Measurements from ENCODE around the gene SLC66A2.

SLC66A2 gene

DNA sequence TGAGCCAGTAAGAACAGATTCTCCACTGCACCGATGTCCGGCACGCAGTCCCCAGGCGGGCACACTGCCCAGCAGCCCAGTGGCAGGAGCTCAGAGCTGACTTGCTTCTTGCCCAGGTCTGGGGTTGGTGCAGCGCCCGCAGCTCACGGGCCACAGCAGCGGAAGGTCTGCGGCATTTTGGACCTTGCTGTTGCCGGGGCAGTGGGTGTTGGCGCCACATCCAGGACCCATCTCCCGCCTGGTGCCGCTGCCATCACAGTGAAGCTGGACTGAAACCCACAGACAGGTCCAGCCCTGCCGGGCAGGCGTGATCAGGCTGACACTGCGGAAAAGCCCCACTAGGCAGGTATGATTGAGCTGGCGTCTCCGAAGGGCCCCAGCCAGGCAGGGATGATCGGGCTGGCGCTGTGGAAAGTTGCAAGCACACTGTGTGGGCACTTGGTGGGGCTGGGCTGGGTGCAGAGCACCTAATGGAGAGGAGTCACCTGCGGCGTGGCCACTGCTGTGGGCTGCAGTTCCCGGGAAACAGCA lies 75.5 kb downstream of the SLC66A2 start:
- Histone ChIP-seq H3K4me3 (ENCODE audit: low read length in 2 of 2) (no peak overlapping the region), H3K9ac (ENCODE audit: low read length in 2 of 2) (no peak overlapping the region), H3K27me3 (ENCODE audit: control insufficient read depth in 1 of 2, insufficient read depth in 2 of 2, low read length in 2 of 2) (peaks cover 2 to 9% of the 10 kb centered on the region in 2 donors), H3K36me3 (ENCODE audit: control insufficient read depth in 2 of 2, insufficient read depth in 2 of 2, low read length in 2 of 2) (no peaks in the 10 kb centered on the region), H3K4me1 (ENCODE audit: control insufficient read depth, insufficient read depth, low read length) (no peaks in the 10 kb centered on the region), H3K27ac (ENCODE audit: low read length) (no peak overlapping the region), H3K9me3 (ENCODE audit: control insufficient read depth in 2 of 2, low read length in 2 of 2) (peaks cover 0 to 7% of the 10 kb centered on the region in 2 donors)

DNA sequence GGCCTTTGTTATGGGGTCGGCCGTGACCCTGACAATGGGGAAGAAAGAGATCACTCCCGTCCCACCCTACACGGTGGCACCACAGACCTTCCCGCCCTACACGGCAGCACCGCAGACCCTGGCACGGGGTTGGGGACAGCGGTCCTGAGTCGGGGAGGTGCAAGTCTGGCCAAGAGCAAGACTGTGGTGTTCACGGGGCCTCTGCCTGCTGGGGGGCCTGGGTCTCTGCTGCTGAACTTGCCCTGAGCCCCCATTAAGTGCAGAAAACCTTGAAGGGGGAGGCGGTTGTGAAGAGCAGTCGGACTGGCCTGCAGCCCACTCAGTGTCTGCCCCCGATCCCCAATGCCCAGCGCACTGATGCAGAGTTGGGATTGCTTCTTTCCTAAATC lies 75.9 kb downstream of the SLC66A2 start:
- Histone ChIP-seq H3K9ac (ENCODE audit: low read length in 2 of 2) (no peak overlapping the region), H3K36me3 (ENCODE audit: control insufficient read depth in 2 of 2, insufficient read depth in 2 of 2, low read length in 2 of 2) (no peaks in the 10 kb centered on the region), H3K27ac (ENCODE audit: low read length) (no peak overlapping the region), H3K9me3 (ENCODE audit: control insufficient read depth in 2 of 2, low read length in 2 of 2) (peaks cover 0 to 7% of the 10 kb centered on the region in 2 donors), H3K4me1 (ENCODE audit: control insufficient read depth, insufficient read depth, low read length) (no peaks in the 10 kb centered on the region), H3K27me3 (ENCODE audit: control insufficient read depth in 1 of 2, insufficient read depth in 2 of 2, low read length in 2 of 2) (peaks cover 2 to 9% of the 10 kb centered on the region in 2 donors), H3K4me3 (ENCODE audit: low read length in 2 of 2) (no peak overlapping the region)

DNA sequence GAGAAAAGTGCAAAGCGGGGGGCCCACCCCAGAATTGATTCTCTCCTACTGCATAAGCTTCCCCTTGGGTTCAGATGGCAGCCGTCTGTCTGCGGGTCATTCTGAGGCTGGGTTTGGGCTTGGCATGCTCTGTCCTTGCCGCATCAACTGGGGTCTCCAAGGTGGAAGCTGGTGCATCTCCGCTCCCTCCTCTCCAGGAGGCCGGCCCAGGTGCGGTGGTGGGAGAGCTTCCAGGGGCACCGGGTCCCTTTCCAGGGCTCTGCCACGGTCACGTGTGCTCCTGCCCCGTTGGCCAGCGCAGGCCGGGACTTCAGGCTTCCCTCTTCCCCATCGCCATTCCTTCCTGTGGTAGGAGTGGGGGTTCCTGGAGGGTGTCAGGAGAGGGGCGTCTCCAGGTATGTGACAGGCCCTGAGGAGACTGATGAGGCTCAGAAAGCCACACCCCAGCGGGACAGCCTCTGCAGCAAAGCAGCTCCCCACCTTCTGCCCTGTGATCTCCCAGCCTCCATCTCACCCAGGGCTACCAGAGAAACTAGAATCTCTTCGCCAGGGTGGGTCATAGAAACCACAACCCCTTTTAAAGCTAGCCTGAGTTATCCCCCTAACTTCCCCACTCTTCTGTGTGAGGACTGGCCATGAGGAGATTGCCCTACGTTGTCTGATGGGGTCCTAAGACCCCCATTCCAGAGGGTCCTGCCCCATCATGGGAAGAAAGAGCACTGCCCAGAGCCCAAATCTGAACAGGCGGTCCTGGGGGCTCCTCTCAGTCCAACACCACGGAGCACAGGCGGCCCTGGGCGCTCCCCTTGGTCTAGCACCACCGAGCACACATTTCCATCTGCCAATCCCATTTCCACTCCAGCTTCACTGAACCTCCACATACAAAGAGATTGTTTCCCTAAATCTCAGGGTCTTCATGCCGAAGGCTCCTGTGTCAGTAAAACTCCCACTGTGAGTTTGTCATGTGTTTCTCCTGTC lies 76.6 kb downstream of the SLC66A2 start:
- H3K27ac ChIP-seq (ENCODE audit: low read length): no peak overlapping the region
- H3K9me3 ChIP-seq (ENCODE audit: control insufficient read depth in 2 of 2, low read length in 2 of 2): peaks cover 0 to 6% of the 10 kb centered on the region in 2 donors
- no peak overlapping the region for H3K9ac ChIP-seq (ENCODE audit: low read length in 2 of 2)
- H3K27me3 ChIP-seq (ENCODE audit: control insufficient read depth in 1 of 2, insufficient read depth in 2 of 2, low read length in 2 of 2): peaks cover 2 to 9% of the 10 kb centered on the region in 2 donors
- no peak overlapping the region for H3K4me3 ChIP-seq (ENCODE audit: low read length in 2 of 2)
- no peaks in the 10 kb centered on the region for H3K4me1 ChIP-seq (ENCODE audit: control insufficient read depth, insufficient read depth, low read length)
- no peaks in the 10 kb centered on the region for H3K36me3 ChIP-seq (ENCODE audit: control insufficient read depth in 2 of 2, insufficient read depth in 2 of 2, low read length in 2 of 2)

- no peaks in the 10 kb centered on the region for H3K4me1 ChIP-seq (ENCODE audit: control insufficient read depth, insufficient read depth, low read length)
- no peak overlapping the region for H3K27ac ChIP-seq (ENCODE audit: low read length)
- H3K4me3 ChIP-seq (ENCODE audit: low read length in 2 of 2): no peak overlapping the region
- H3K9me3 ChIP-seq (ENCODE audit: control insufficient read depth in 2 of 2, low read length in 2 of 2): no peaks in the 10 kb centered on the region
- peaks cover 2 to 9% of the 10 kb centered on the region in 2 donors for H3K27me3 ChIP-seq (ENCODE audit: control insufficient read depth in 1 of 2, insufficient read depth in 2 of 2, low read length in 2 of 2)
- H3K36me3 ChIP-seq (ENCODE audit: control insufficient read depth in 2 of 2, insufficient read depth in 2 of 2, low read length in 2 of 2): no peaks in the 10 kb centered on the region
- no peak overlapping the region for H3K9ac ChIP-seq (ENCODE audit: low read length in 2 of 2)
Observed at GRCh38 chr18:79873449-79874110, 77.9 kb downstream of the SLC66A2 start.

DNA sequence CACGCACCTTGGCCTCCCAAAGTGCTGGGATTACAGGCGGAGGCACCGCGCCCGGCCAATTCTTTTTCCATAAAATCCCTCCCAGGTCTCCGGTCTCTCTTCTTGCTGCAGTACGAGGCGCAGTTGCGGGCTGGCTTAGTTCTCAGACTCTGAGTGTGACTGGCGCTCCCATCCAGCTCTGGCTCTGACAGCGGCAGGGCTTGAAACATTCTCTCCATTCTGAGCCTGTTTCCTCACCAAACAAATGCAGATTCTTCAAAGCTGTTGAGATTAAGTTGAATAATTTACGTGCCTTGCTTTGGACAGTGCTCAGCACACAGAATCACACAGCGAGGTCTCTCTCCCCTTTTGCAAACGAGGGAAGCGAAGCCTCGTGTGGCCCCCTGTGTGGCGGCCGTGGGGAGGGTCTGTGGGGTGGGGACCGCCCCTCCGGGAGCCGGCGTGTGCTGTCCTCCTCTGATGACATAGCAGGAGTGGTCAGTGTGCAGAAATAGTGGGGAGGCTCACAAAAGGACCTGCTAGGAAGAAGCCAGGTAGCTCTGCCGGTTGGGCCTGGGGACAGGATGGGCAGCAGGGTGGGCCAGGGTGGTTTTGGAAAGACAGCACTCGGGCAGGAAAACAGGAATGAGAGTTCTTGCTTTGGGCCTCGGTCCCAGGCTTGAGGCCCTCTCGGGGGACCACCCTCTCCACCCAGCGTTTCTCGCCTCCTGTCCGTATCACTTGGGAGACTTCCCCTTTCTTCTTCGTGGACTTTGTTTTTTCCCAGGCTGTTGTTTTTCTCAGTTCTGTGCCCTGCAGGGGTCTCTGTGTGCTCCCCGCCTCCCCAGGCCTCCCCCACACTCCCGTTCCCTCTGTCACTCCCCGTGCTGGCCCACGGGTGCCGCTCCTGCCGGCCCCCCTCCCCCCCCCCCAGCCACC lies 78.7 kb downstream of the SLC66A2 start:
- Histone ChIP-seq H3K9ac (ENCODE audit: low read length in 2 of 2) (no peak overlapping the region), H3K9me3 (ENCODE audit: control insufficient read depth in 2 of 2, low read length in 2 of 2) (no peaks in the 10 kb centered on the region), H3K4me3 (ENCODE audit: low read length in 2 of 2) (no peak overlapping the region), H3K27ac (ENCODE audit: low read length) (no peak overlapping the region), H3K27me3 (ENCODE audit: control insufficient read depth in 1 of 2, insufficient read depth in 2 of 2, low read length in 2 of 2) (peaks cover 2 to 9% of the 10 kb centered on the region in 2 donors), H3K4me1 (ENCODE audit: control insufficient read depth, insufficient read depth, low read length) (no peaks in the 10 kb centered on the region), H3K36me3 (ENCODE audit: control insufficient read depth in 2 of 2, insufficient read depth in 2 of 2, low read length in 2 of 2) (no peaks in the 10 kb centered on the region)

DNA sequence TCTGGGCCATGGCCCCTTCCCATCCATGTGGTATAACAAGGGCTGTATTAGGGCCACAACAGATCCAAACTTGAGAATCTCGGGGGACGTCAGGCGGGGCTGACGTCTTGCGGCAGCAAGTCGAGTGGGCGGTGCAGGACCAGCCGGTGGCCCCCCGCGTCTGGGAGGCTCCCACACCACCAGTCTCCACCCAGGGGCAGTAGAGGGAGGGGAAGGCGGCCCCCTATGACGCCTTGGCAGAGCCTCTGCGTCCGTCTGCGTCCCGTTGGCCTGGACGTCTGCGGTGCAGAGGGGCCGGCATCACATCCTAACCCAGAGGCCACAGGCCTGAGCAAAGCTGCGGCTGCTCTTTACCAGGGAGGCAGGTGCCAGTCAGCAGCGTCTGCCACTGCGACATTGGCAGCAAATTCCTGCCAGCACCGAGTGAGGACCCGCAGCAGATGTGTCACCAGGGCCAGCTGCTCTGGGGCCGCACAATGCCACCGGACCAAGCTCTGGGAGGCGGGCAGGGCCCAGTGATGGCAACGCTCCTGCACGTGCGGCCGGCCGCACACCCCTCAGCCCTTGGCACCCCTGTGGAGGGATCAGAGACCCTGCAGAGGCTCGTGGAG lies 79.9 kb downstream of the SLC66A2 start:
- no peak overlapping the region for H3K27ac ChIP-seq (ENCODE audit: low read length)
- no peaks in the 10 kb centered on the region for H3K36me3 ChIP-seq (ENCODE audit: control insufficient read depth in 2 of 2, insufficient read depth in 2 of 2, low read length in 2 of 2)
- peaks cover 0 to 9% of the 10 kb centered on the region in 2 donors for H3K27me3 ChIP-seq (ENCODE audit: control insufficient read depth in 1 of 2, insufficient read depth in 2 of 2, low read length in 2 of 2)
- no peaks in the 10 kb centered on the region for H3K9me3 ChIP-seq (ENCODE audit: control insufficient read depth in 2 of 2, low read length in 2 of 2)
- H3K9ac ChIP-seq (ENCODE audit: low read length in 2 of 2): no peak overlapping the region
- no peaks in the 10 kb centered on the region for H3K4me1 ChIP-seq (ENCODE audit: control insufficient read depth, insufficient read depth, low read length)
- H3K4me3 ChIP-seq (ENCODE audit: low read length in 2 of 2): no peak overlapping the region

- no peaks in the 10 kb centered on the region for H3K36me3 ChIP-seq (ENCODE audit: control insufficient read depth in 2 of 2, insufficient read depth in 2 of 2, low read length in 2 of 2)
- H3K4me3 ChIP-seq (ENCODE audit: low read length in 2 of 2): no peak overlapping the region
- H3K27me3 ChIP-seq (ENCODE audit: control insufficient read depth in 1 of 2, insufficient read depth in 2 of 2, low read length in 2 of 2): peaks cover 0 to 9% of the 10 kb centered on the region in 2 donors
- H3K4me1 ChIP-seq (ENCODE audit: control insufficient read depth, insufficient read depth, low read length): no peaks in the 10 kb centered on the region
- H3K27ac ChIP-seq (ENCODE audit: low read length): no peak overlapping the region
- no peaks in the 10 kb centered on the region for H3K9me3 ChIP-seq (ENCODE audit: control insufficient read depth in 2 of 2, low read length in 2 of 2)
- no peak overlapping the region for H3K9ac ChIP-seq (ENCODE audit: low read length in 2 of 2)
Observed at GRCh38 chr18:79871026-79871390, 80.4 kb downstream of the SLC66A2 start.

- H3K36me3 ChIP-seq (ENCODE audit: control insufficient read depth in 2 of 2, insufficient read depth in 2 of 2, low read length in 2 of 2): no peaks in the 10 kb centered on the region
- no peak overlapping the region for H3K9ac ChIP-seq (ENCODE audit: low read length in 2 of 2)
- H3K4me1 ChIP-seq (ENCODE audit: control insufficient read depth, insufficient read depth, low read length): no peaks in the 10 kb centered on the region
- H3K27ac ChIP-seq (ENCODE audit: low read length): no peak overlapping the region
- no peak overlapping the region for H3K4me3 ChIP-seq (ENCODE audit: low read length in 2 of 2)
- H3K27me3 ChIP-seq (ENCODE audit: control insufficient read depth in 1 of 2, insufficient read depth in 2 of 2, low read length in 2 of 2): peaks cover 0 to 9% of the 10 kb centered on the region in 2 donors
- H3K9me3 ChIP-seq (ENCODE audit: control insufficient read depth in 2 of 2, low read length in 2 of 2): no peaks in the 10 kb centered on the region
Observed at GRCh38 chr18:79870301-79871025, 81.0 kb downstream of the SLC66A2 start.

GRCh38 chr18:79869591-79870300 lies 81.7 kb downstream of the SLC66A2 start:
- H3K9ac ChIP-seq (ENCODE audit: low read length in 2 of 2): no peak overlapping the region
- no peak overlapping the region for H3K4me3 ChIP-seq (ENCODE audit: low read length in 2 of 2)
- H3K36me3 ChIP-seq (ENCODE audit: control insufficient read depth in 2 of 2, insufficient read depth in 2 of 2, low read length in 2 of 2): no peaks in the 10 kb centered on the region
- H3K9me3 ChIP-seq (ENCODE audit: control insufficient read depth in 2 of 2, low read length in 2 of 2): no peaks in the 10 kb centered on the region
- peaks cover 2 to 6% of the 10 kb centered on the region in 2 donors for H3K27me3 ChIP-seq (ENCODE audit: control insufficient read depth in 1 of 2, insufficient read depth in 2 of 2, low read length in 2 of 2)
- no peaks in the 10 kb centered on the region for H3K4me1 ChIP-seq (ENCODE audit: control insufficient read depth, insufficient read depth, low read length)
- no peak overlapping the region for H3K27ac ChIP-seq (ENCODE audit: low read length)

All from stomach smooth muscle (tissue), 2 donors.